Astrocyte (in vitro differentiated cells and primary cell): ENCODE results near the gene AIF1. TPM values are rescaled to one million over a fixed set of nuclear protein-coding genes. Genes with fewer than 3 reads are reported as not detected.
"Not testable (repeated sequence)": the region's sequence is repeated elsewhere in the genome, so short reads cannot be mapped to it uniquely, and the experiment has no call there.

ENCODE experiments used
- DNase-seq: peaks from one replicate; pipeline ENCODE4 v3.0.0-alpha.2; 2010; ENCODE audit warnings: low read depth
- FAIRE-seq: peaks from 2 replicates; lab custom pipeline; 2011; peaks lifted over from hg19 to GRCh38; lab: Jason Lieb, UNC
- H2AFZ ChIP-seq: 2 replicates; pipeline ENCODE4 v1.6.0; 2012; ENCODE audit warnings: low read depth, low read length, inconsistent platforms
- H3K27ac ChIP-seq: 2 replicates; pipeline ENCODE4 v1.5.1; 2011; ENCODE audit warnings: low read depth, low read length, inconsistent platforms
- H3K27me3 ChIP-seq: 2 replicates; pipeline ENCODE4 v1.6.0; 2011; ENCODE audit warnings: low read length, inconsistent platforms; ENCODE audit not compliant: insufficient read depth
- H3K36me3 ChIP-seq: 2 replicates; pipeline ENCODE4 v1.5.1; 2011; ENCODE audit warnings: low read length, inconsistent platforms; ENCODE audit not compliant: insufficient read depth
- H3K4me1 ChIP-seq: 2 replicates; pipeline ENCODE4 v1.5.1; 2011; ENCODE audit warnings: low read length, inconsistent platforms; ENCODE audit not compliant: insufficient read depth
- H3K4me2 ChIP-seq: 2 replicates; pipeline ENCODE4 v1.6.0; 2012; ENCODE audit warnings: low read length, inconsistent platforms
- H3K4me3 ChIP-seq: 2 replicates; pipeline ENCODE4 v1.5.1; 2011; ENCODE audit warnings: low read depth, mild to moderate bottlenecking, low read length, inconsistent platforms; ENCODE audit not compliant: insufficient read depth
- H3K79me2 ChIP-seq: 2 replicates; pipeline ENCODE4 v1.6.0; 2012; ENCODE audit warnings: mild to moderate bottlenecking, low read length, inconsistent platforms; ENCODE audit not compliant: insufficient read depth
- H3K9ac ChIP-seq: 2 replicates; pipeline ENCODE4 v1.6.0; 2012; ENCODE audit warnings: mild to moderate bottlenecking, low read length, inconsistent platforms
- H3K9me3 ChIP-seq: 2 replicates; pipeline ENCODE4 v1.5.1; 2012; ENCODE audit warnings: low read depth, mild to moderate bottlenecking, low read length, inconsistent platforms; ENCODE audit not compliant: insufficient read depth
- H4K20me1 ChIP-seq: 2 replicates; pipeline ENCODE4 v1.6.0; 2012; ENCODE audit warnings: low read length, inconsistent platforms; ENCODE audit not compliant: insufficient read depth
- H3K27ac Mint-ChIP-seq: one replicate; pipeline ENCODE4 v1.8.0; 2021; ENCODE audit warnings: mild to moderate bottlenecking, mixed read lengths; ENCODE audit not compliant: unreplicated experiment
- H3K27me3 Mint-ChIP-seq: one replicate; pipeline ENCODE4 v1.8.0; 2021; ENCODE audit warnings: low read depth, mixed read lengths; ENCODE audit not compliant: unreplicated experiment
- H3K36me3 Mint-ChIP-seq: one replicate; pipeline ENCODE4 v1.8.0; 2021; ENCODE audit warnings: low read depth, mixed read lengths; ENCODE audit not compliant: unreplicated experiment
- H3K4me1 Mint-ChIP-seq: one replicate; pipeline ENCODE4 v1.8.0; 2021; ENCODE audit warnings: low read depth, mixed read lengths; ENCODE audit not compliant: unreplicated experiment
- H3K4me3 Mint-ChIP-seq: one replicate; pipeline ENCODE4 v1.8.0; 2021; ENCODE audit warnings: mild to moderate bottlenecking, moderate library complexity, mixed read lengths; ENCODE audit not compliant: unreplicated experiment
- H3K9me3 Mint-ChIP-seq: one replicate; pipeline ENCODE4 v1.8.0; 2021; ENCODE audit warnings: mild to moderate bottlenecking, mixed read lengths; ENCODE audit not compliant: unreplicated experiment
- EZH2 ChIP-seq: IDR thresholded peaks from 2 replicates; pipeline ENCODE4 v1.6.1; 2012; ENCODE audit warnings: mild to moderate bottlenecking, low read length, inconsistent platforms; ENCODE audit not compliant: insufficient read depth
- total RNA-seq: library from RNA; stranded (reverse); gene quantifications from 2 replicates; pipeline ENCODE4 v1.2.1, GENCODE V29; 2021
- TF ChIP-seq, protein P1 (sequence below): IDR thresholded peaks from 2 replicates; pipeline ENCODE4 v1.5.1; 2011; ENCODE audit warnings: low read depth, mild to moderate bottlenecking, inconsistent platforms, low read length, moderate library complexity; ENCODE audit not compliant: insufficient read depth

The AIF1 gene
- total RNA-seq, 1 donor from 2014 or later = not detected

DNA sequence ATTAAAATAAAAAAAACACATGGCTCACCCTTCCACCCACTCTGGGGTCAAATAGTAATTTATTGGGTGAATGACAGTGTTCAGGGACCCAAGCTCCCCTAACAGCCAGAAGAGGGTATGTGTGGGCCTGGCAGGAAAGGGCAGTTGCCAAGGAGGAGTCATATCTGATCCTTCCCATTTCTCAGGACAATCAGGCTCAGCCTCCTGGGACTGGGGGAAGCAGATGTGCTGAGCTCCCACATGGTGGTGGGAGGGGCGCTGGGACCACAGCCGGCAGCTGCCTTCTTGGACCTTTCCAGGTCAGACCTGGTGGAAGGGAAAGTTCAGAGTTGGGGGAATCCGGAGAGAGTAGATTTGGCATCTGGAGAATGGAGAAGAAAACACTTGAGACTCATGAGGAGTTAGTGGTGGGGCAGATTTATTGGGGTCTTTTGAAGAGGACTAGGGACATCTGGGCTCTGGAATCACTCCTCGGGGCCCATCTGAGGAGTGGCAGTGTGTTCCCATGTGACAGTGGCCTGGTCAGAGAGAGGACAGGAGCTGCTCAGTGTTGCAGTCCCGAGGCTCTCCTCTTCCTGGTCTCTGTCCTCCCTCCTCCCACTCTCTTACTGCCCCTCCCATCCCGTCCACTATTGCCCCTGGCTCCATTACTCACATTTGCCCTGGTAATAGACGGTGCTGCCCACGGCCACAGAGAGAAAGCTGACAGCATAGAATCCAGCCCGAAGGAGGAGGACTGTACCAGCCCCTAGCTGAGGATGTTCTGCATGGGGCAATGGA lies 26.0 kb upstream of the AIF1 start:
- no peak overlapping the region for H3K9ac ChIP-seq
- H3K4me1 ChIP-seq = no peaks in the 10 kb centered on the region
- Mint-ChIP-seq H3K9me3 (no peaks in the 10 kb centered on the region), H3K4me3 (no peak overlapping the region), H3K27me3 (peaks cover 8% of the 10 kb centered on the region), H3K27ac (no peak overlapping the region), H3K36me3 (no peaks in the 10 kb centered on the region), H3K4me1 (no peaks in the 10 kb centered on the region)
- no peak overlapping the region for H2AFZ ChIP-seq
- no peak overlapping the region for H3K4me2 ChIP-seq
- H3K27me3 ChIP-seq = no peaks in the 10 kb centered on the region
- H3K79me2 ChIP-seq = no peaks in the 10 kb centered on the region
- FAIRE-seq (no peak), DNase-seq (no peak)
- no peak overlapping the region for H3K4me3 ChIP-seq
- no peak overlapping the region for H3K27ac ChIP-seq
- no peaks in the 10 kb centered on the region for H4K20me1 ChIP-seq
- H3K36me3 ChIP-seq = no peaks in the 10 kb centered on the region
- no peaks in the 10 kb centered on the region for H3K9me3 ChIP-seq
- TF ChIP-seq, protein P1, sequence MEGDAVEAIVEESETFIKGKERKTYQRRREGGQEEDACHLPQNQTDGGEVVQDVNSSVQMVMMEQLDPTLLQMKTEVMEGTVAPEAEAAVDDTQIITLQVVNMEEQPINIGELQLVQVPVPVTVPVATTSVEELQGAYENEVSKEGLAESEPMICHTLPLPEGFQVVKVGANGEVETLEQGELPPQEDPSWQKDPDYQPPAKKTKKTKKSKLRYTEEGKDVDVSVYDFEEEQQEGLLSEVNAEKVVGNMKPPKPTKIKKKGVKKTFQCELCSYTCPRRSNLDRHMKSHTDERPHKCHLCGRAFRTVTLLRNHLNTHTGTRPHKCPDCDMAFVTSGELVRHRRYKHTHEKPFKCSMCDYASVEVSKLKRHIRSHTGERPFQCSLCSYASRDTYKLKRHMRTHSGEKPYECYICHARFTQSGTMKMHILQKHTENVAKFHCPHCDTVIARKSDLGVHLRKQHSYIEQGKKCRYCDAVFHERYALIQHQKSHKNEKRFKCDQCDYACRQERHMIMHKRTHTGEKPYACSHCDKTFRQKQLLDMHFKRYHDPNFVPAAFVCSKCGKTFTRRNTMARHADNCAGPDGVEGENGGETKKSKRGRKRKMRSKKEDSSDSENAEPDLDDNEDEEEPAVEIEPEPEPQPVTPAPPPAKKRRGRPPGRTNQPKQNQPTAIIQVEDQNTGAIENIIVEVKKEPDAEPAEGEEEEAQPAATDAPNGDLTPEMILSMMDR = no peak
- TF ChIP-seq EZH2 = no peak

DNA sequence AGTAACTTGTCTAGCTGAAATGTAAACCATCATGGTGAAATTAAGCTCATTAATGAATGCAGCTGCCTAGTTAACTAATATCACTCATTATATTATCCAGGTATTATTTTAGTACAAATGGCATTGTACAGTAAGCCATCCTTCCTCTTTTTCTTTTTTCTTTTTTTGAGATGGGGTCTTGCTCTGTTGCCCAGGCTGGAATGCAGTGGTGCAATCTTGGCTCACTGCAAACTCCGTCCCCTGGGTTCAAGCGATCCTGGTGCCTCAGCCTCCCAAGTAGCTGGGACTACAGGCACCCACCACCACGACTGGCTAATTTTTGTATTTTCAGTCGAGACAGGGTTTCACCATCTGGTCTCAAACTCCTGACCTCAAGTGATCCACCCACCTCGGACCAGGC lies 24.3 kb upstream of the AIF1 start:
- H3K4me1 Mint-ChIP-seq, H3K36me3 ChIP-seq, H3K27ac Mint-ChIP-seq, H3K4me3 Mint-ChIP-seq, H3K36me3 Mint-ChIP-seq, FAIRE-seq, H3K27me3 ChIP-seq, H3K9ac ChIP-seq, DNase-seq, H3K4me2 ChIP-seq, H3K4me1 ChIP-seq, H2AFZ ChIP-seq, H3K9me3 ChIP-seq, H3K27ac ChIP-seq, H3K4me3 ChIP-seq, H3K9me3 Mint-ChIP-seq, H3K27me3 Mint-ChIP-seq, H3K79me2 ChIP-seq, H4K20me1 ChIP-seq: not testable (repeated sequence)

DNA sequence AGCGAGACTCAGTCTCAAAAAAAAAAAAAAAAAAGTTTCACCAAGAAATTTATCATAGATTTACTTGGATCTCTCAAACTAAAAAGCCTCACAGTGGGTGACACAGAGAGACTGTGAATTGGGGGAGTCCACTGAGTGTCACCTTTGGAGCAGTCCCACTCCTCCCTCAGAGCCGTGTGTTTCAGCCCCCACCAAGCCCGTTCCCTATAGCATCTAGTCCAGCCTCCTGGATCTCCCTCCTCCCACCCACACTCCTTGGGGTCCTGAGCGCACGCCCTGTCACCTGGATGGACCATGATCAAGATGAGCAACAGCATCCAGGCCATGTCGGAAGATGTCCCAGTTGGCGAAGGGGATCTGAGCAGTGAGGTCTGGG lies 22.6 kb upstream of the AIF1 start:
- Histone ChIP-seq H3K4me3 (no peak overlapping the region), H4K20me1 (no peaks in the 10 kb centered on the region), H3K9me3 (no peaks in the 10 kb centered on the region), H3K27ac (no peak overlapping the region), H2AFZ (no peak overlapping the region), H3K4me2 (no peak overlapping the region), H3K4me1 (no peaks in the 10 kb centered on the region), H3K36me3 (no peaks in the 10 kb centered on the region), H3K9ac (no peak overlapping the region), H3K79me2 (no peaks in the 10 kb centered on the region), H3K27me3 (no peaks in the 10 kb centered on the region)
- DNase-seq (no peak), FAIRE-seq (no peak)
- H3K27ac Mint-ChIP-seq = no peak overlapping the region
- peaks cover 4% of the 10 kb centered on the region for H3K27me3 Mint-ChIP-seq
- no peaks in the 10 kb centered on the region for H3K4me1 Mint-ChIP-seq
- no peak overlapping the region for H3K4me3 Mint-ChIP-seq
- no peaks in the 10 kb centered on the region for H3K36me3 Mint-ChIP-seq
- H3K9me3 Mint-ChIP-seq = no peaks in the 10 kb centered on the region
- no peak for TF ChIP-seq EZH2
- TF ChIP-seq, protein P1 = no peak
